Nephron (organoid): Measurements from ENCODE around the gene SYNE2.

ENCODE experiments used
- H3K27ac Mint-ChIP-seq, 3 experiments: 2 replicates each; pipeline ENCODE4 v1.8.0; 2020; ENCODE audit warnings: mixed read lengths in 3 of 3, mild to moderate bottlenecking in 2 of 3, moderate library complexity in 1 of 3
- H3K27me3 Mint-ChIP-seq: 2 replicates; pipeline ENCODE4 v1.8.0; 2021; ENCODE audit warnings: low read depth, mild to moderate bottlenecking, moderate library complexity, mixed read lengths
- H3K36me3 Mint-ChIP-seq: 2 replicates; pipeline ENCODE4 v1.8.0; 2020; ENCODE audit warnings: low read depth, mixed read lengths
- H3K4me1 Mint-ChIP-seq: 2 replicates; pipeline ENCODE4 v1.8.0; 2020; ENCODE audit warnings: mixed read lengths
- H3K4me3 Mint-ChIP-seq, 3 experiments: 2 replicates each; pipeline ENCODE4 v1.8.0; 2020; ENCODE audit warnings: mild to moderate bottlenecking in 3 of 3, mixed read lengths in 3 of 3, moderate library complexity in 2 of 3
- H3K9me3 Mint-ChIP-seq: 2 replicates; pipeline ENCODE4 v1.8.0; 2020; ENCODE audit warnings: mixed read lengths
- TF ChIP-seq, protein P1 (sequence below), 3 experiments: fragments of 200-600 bp; sonication (generic); IDR thresholded peaks; one replicate each; pipeline ENCODE4 v1.5.0; 2021; ENCODE audit warnings: antibody characterized with exemption in 3 of 3; ENCODE audit not compliant: unreplicated experiment in 3 of 3

The SYNE2 gene

DNA sequence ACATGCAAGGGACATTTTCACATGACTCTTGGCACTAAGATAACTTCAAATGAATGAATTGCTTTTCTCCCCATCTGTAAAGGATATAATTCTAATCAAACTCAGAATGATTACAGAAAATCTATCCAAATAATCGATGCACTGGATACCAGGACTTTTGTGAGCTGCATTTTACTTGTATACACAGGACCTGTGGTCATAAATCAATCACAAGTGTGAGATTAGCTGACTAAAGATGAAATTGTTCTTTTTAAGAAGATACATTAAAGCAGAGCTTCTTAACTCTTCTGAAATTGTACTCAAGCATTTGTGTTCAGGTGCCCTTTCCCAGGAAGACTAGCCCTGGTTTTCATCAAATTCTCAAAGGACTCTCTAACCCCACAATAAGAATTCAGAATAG lies 375.1 kb downstream of the SYNE2 start:
- H3K4me3 Mint-ChIP-seq = no peak overlapping the region
- TF ChIP-seq, protein P1, sequence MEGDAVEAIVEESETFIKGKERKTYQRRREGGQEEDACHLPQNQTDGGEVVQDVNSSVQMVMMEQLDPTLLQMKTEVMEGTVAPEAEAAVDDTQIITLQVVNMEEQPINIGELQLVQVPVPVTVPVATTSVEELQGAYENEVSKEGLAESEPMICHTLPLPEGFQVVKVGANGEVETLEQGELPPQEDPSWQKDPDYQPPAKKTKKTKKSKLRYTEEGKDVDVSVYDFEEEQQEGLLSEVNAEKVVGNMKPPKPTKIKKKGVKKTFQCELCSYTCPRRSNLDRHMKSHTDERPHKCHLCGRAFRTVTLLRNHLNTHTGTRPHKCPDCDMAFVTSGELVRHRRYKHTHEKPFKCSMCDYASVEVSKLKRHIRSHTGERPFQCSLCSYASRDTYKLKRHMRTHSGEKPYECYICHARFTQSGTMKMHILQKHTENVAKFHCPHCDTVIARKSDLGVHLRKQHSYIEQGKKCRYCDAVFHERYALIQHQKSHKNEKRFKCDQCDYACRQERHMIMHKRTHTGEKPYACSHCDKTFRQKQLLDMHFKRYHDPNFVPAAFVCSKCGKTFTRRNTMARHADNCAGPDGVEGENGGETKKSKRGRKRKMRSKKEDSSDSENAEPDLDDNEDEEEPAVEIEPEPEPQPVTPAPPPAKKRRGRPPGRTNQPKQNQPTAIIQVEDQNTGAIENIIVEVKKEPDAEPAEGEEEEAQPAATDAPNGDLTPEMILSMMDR (IDR thresholded peaks at IDR 0.05; ENCODE audit: unreplicated experiment in 3 of 3) = no peak
- no peak overlapping the region for H3K27ac Mint-ChIP-seq
- no peaks in the 10 kb centered on the region for H3K27me3 Mint-ChIP-seq
- no peaks in the 10 kb centered on the region for H3K9me3 Mint-ChIP-seq
- H3K4me1 Mint-ChIP-seq = no peaks in the 10 kb centered on the region
- peaks cover 60% of the 10 kb centered on the region for H3K36me3 Mint-ChIP-seq

DNA sequence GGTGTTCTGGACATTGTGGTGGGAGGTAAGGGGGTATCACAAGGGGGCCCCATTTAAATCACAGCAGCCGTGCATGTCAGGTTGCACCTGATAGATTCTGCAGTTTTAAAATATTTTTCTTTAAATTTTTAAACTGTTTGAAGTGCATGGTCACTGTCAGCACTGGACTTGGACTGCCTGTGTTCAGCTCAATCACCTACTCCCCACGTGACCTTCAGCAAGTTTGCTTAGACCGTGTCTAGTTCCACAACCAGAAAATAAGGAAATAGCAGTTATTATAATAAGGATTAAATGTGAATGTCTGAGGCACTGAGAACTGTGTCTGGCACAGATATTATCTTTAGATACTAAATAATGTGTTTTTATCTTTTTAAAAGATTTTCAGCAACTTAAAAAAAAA lies 376.7 kb downstream of the SYNE2 start:
- Mint-ChIP-seq H3K9me3 (no peaks in the 10 kb centered on the region), H3K27ac (no peak overlapping the region), H3K4me1 (peaks cover under 1% of the 10 kb centered on the region), H3K36me3 (peaks cover 49% of the 10 kb centered on the region), H3K27me3 (no peaks in the 10 kb centered on the region), H3K4me3 (no peak overlapping the region)
- TF ChIP-seq, protein P1 (IDR thresholded peaks at IDR 0.05; ENCODE audit: unreplicated experiment in 3 of 3) = no peak

DNA sequence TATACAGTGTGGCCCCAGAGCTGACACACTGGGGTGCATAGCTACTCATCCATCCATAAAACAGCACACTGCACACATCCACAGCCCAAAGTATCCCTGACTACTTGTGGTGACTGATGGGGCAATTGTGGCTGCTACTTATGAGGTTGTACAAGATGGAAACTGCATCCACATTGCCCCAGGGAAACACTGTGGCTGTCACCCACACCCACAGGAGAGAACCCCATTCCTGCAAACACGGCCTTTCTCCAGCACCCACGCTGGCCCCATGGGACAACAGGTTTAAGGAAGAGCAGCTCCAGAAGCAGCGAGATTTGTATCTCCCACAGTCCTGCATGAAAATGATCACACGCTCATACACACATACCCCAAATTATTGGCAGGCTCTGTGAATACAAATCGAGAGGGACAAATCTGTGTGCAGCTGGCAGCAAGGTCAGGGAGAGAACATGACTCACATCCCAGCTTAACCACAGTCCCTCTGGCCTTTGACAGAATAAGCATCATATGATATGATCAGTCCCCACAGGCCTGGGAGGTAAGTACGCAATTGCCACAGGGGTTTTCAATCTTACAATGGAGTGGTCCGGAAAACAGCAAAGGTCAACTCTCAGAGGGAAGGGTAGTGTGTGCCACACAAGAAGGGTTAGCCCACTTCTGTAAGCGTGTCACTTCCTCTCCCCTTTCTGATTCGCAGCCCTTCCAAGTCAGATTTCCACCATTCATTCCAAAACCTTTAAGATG lies 379.5 kb downstream of the SYNE2 start:
- Mint-ChIP-seq H3K9me3 (no peaks in the 10 kb centered on the region), H3K36me3 (peaks cover 35% of the 10 kb centered on the region), H3K27me3 (peaks cover 5% of the 10 kb centered on the region)

DNA sequence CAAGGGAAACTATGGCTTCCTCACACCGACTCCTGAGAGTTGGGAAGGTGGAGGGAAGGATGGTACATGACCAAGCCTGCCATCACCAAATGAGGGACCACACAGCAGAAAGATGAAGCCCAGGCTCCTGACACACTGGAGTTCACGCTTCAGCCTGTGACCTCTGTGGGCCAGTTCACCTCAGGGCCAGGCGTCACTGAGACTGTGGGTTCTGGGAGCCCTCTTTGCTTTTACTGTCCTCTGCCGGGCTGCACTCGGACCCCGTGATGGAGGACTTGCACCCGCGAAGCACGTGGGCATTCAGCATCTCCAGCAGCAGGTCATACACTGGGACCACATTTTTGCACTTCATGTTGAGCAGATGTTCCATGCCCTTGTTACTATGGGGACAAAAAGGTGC lies 380.1 kb downstream of the SYNE2 start:
- Mint-ChIP-seq H3K9me3 (no peaks in the 10 kb centered on the region), H3K27ac (no peak overlapping the region), H3K4me1 (peaks cover 18% of the 10 kb centered on the region), H3K27me3 (peaks cover 5% of the 10 kb centered on the region), H3K36me3 (peaks cover 29% of the 10 kb centered on the region), H3K4me3 (no peak overlapping the region)
- TF ChIP-seq, protein P1 (IDR thresholded peaks at IDR 0.05; ENCODE audit: unreplicated experiment in 3 of 3) = no peak

More for the DNA sequence above, 379.5 kb downstream of the SYNE2 start:
- Mint-ChIP-seq H3K4me1 (peaks cover 18% of the 10 kb centered on the region), H3K4me3 (no peak overlapping the region), H3K27ac (no peak overlapping the region)
- TF ChIP-seq, protein P1 (IDR thresholded peaks at IDR 0.05; ENCODE audit: unreplicated experiment in 3 of 3) = no peak

DNA sequence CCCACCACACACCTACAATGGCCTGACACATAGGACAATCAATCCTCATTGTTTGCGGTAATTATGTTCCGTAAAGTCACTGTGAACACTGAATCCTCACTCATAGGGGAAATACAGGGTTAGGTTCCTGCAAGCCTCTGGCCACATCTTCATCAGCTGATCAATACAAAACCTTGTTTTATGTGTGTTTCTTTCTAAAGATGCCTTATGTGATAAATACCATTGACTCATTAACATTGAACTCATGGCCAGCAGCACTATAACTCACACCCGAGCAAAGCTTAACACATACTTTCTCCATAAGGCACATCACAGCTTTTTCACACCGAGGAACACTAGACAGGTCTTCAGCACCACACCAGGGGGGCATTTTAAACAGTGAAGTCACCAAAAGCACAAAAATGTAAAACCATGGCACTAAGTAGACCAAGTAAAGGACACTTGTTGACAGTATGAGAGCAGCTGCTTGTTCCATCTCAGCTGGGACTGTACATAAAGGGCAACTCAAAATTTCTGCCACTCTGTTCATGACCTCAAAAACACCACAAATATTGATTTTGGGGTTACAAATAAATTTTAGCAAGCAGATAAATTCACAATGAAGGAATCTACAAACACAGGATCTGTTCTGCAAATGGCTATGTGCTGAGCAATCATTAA lies 380.9 kb downstream of the SYNE2 start:
- peaks cover 22% of the 10 kb centered on the region for H3K4me1 Mint-ChIP-seq
- H3K27me3 Mint-ChIP-seq = peaks cover 5% of the 10 kb centered on the region
- no peak overlapping the region for H3K4me3 Mint-ChIP-seq
- TF ChIP-seq, protein P1 (IDR thresholded peaks at IDR 0.05; ENCODE audit: unreplicated experiment in 3 of 3) = no peak
- no peaks in the 10 kb centered on the region for H3K9me3 Mint-ChIP-seq
- H3K27ac Mint-ChIP-seq = no peak overlapping the region
- peaks cover 22% of the 10 kb centered on the region for H3K36me3 Mint-ChIP-seq
